GM19397 (cell line): Measurements from ENCODE around the gene FAM227B.
"Not testable (repeated sequence)": the region's sequence is repeated elsewhere in the genome, so short reads cannot be mapped to it uniquely, and the experiment has no call there.

Experiments
- ATAC-seq: cut with Tn5 transposase; IDR thresholded peaks from one replicate; pipeline ENCODE4 v1.9.1; 2021; ENCODE audit warnings: mild to moderate bottlenecking, moderate library complexity; ENCODE audit not compliant: unreplicated experiment

FAM227B gene, protein sequence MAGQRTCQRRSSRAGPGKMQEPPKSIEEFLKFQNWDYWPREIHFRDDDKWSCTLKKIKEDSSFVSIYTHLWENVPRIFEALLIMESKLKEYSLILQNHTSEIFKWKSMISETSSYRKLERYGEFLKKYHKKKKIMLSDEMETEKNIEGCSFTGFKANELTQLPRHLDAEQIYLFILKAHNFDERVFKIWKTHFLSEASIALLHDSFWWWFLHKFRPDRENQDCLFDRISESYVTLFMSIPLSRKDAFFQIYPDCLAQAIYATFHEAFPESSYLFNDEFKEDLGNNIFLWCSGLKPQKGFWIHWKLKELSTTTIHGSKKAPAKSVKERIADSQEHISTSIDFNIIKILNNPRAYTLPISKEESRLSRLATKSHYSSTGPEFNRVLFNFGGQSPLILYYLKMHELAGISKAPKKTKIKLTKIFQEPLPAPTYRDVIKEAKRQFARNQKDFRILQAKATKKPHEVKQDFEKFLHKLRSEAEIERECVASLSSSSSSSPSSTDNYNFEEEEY

DNA sequence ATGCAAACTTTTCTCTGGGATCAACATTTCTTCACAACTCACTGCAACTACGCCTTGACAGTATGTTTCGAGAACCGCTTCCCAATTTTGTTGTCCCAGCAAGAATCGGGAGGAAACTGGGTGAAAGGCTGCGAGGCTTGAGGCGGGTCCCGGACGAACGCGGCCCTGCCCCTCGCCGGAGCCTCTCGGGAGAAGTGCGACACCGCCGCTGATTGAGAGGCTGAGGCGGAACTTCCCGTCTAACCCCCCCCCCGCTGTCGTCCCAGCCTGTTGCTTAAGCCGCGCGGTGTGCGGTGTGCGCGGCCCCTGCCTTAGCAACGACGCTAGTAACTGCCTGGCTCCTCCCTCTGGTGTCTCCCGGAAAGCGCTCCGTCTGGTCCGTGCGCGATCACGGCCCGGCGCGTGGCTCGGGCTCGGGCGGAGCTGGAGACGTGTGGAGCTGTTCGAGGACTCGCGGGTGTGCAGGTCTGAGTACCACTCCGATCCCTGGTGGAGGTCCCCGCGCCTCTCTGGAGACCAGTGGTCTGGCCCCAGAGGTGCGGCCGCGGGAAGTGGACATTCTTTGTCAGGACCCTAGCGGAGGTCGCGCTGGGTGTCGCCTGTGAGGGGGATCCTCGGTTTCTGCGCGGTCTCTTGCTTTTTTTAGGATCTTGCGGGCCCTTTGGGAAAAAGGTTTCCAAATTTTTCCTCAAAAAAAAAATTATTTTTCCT, at the start of gene FAM227B, which contains the start of gene DTWD1:
TSS of gene FAM227B (minus strand) at position 161 of the 711 bp plus-strand sequence. CDS start 5,647 bp downstream, outside the sequence.
TSS of gene DTWD1 (plus strand) at position 391 of the 711 bp plus-strand sequence. CDS start 4,120 bp downstream, outside the sequence.
- peak; percentile 99 for ATAC-seq

DNA sequence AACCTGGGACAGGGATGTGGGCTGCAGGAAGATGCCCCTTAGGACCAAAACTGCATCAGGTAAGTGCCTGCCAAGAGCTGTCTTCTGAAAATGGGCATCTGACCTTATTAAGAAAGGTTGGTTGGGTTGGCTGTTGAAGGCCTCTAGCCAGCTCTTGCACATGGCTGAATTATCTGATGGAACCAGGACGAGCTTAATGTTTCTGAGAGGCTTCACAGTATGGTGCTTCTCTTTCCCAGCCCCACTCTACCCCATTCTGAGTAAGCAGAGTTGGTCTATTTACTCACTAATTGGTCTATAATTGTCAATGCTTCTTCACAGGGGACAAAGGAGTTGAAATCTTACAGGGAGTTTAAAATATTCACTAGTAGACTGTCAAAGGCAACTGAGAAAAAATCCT, 48.7 kb upstream of the FAM227B start:
- ATAC-seq: no peak

- ATAC-seq: not testable (repeated sequence)
These were observed 45.9 kb upstream of the FAM227B start for GRCh38 chr15:49666486-49666885.

GRCh38 chr15:49664716-49665115, 44.1 kb upstream of the FAM227B start:
- ATAC-seq: no peak

DNA sequence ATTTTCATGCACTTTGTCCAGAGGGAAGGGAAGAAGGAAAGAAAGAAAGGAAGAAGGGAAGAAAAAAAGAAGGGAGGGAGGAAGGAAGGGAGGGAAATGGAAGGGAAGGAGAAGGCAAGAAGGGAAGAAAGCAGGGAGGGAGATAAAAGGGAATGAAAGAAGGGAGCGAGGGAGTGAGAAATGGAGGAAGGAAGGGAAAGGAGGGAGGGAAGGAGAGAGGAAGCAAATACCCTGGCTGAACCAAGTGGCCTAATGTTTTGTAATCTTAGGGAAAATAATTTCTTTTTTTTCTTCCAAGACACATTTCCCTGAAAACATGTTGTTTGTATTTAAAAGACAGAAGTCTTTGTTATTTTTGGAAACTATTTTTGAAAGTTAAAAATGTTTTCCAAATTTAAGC, 36.1 kb upstream of the FAM227B start:
- no peak for ATAC-seq

DNA sequence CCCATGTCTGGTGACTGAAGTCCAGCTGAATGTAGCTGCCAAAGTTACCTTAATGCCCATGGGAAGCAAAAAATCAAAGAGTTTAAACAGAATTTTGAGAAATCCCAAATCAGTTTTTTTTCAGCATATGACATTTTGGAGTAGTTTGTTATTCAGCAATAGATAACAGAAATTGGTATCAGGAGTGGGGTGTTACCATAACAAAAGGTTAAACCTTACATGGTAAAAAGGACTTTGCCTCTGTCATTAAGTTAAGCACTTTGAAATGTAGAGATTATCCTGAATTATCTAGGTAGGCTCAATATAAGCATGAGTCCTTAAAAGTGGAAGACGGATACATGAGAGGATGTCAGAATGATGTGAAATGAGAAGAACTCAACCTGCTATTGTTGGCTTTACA, 32.3 kb upstream of the FAM227B start:
- no peak for ATAC-seq

- no peak for ATAC-seq
These were observed 30.1 kb upstream of the FAM227B start for GRCh38 chr15:49650676-49651075.

DNA sequence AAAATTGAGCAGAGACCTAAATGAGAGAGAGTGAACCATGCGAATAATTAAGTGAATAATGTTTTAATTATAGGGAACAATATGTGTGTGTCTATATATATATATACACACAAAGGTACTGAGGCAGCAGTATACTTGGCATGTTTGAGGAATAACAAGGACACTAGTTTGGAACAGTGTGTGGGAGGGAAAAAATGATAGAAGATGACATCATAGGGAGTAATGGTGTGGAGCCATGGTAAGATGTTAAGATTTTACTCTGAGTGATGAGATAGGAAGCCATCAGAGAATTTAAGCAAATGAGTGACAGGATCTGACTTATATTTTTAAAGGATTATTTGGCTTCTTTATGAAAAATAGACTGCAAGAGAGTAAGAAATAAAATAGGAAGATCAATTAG, 29.4 kb upstream of the FAM227B start:
- no peak for ATAC-seq

GRCh38 chr15:49646891-49647290, 26.3 kb upstream of the FAM227B start:
- no peak for ATAC-seq

GRCh38 chr15:49645941-49646340, 25.3 kb upstream of the FAM227B start:
- ATAC-seq: no peak

DNA sequence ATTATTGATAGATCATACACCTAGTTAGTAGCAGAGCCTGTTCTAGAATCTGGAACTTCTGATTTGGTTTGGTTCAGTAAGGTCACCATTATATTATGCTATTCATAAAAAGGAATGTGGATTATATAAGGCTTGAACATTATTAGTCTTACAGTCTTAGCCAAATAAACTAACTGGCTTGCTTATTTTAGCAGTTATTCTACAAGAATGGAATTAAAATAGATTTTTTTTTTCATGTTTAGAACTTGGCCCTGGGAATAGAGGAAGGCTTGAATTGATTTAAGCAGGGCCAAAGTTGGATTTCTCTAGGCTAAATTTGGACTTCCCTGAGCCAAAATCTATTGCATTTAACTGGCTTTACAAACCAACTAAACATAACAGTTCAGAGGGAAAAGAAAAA, 24.7 kb upstream of the FAM227B start:
- no peak for ATAC-seq

GRCh38 chr15:49644364-49644794, 23.8 kb upstream of the FAM227B start:
- ATAC-seq: no peak

GRCh38 chr15:49637857-49638256, 17.2 kb upstream of the FAM227B start:
- ATAC-seq: no peak

DNA sequence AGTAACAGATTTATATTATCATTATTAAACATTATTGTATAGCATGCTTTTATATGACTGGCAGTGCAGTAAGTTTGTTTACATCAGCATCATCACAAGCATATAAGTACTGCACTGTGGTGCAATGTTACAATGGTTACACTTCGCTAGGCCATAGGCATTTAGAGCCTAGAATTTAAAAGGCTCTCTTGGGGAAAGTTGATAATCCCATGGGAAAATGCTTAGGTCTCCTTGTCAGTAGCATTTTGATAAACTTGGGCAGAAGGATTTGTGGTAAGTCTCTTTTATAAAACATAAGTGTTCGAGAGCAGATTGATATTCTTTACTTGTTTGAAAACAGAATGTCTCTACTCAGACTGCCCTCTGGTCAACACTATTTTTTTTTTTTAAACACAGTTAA, 7.8 kb upstream of the FAM227B start:
- ATAC-seq: no peak

- ATAC-seq: no peak
These were observed 6.8 kb upstream of the FAM227B start for GRCh38 chr15:49627407-49627877.

DNA sequence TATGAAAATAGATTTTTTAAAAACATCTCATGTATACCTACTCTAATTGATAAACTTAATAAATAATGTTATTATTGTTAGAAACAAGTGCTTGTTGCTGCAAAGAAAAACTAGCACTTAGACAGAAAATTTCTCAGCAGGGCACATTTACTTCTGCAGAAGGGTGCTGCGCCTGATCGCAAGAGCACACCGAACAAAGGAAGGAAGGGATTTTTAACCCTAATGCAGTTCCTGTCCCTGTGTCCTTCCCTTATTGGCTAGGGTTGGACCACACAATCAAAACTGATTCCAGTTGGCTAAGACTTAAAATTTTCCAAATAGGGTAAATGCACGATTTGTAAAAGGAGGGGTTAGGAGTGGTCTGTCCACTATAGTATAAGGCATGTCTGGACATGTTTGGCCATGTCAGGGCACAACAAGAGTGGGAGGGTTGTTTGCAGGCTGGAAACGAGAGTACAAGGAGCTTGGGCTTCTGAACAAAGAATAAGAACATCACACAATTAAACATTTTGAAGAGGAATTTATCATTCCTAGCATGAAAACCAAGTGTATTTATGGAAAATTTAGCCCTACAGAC, 4.9 kb upstream of the FAM227B start:
- ATAC-seq: no peak

GRCh38 chr15:49624056-49624455, 3.4 kb upstream of the FAM227B start:
- no peak for ATAC-seq

DNA sequence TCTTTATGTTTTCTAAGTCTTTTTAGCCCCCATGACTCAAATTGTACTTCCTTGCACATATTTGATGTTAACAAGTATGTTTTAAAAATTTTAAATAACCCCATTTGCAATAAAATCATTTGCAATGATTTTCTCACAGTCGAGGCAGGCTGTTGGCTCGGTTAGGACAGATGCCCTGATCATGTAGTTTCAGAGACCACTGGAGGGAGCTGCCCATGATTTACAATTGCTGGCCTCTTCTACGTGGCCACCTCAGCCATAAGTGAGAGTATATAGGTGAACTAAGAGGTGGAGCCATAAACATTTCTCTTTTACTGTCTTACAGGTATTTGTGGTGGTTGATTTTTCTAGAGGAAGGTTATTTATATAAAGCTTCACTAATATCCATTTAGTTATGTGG, 1.9 kb upstream of the FAM227B start:
- ATAC-seq: no peak

DNA sequence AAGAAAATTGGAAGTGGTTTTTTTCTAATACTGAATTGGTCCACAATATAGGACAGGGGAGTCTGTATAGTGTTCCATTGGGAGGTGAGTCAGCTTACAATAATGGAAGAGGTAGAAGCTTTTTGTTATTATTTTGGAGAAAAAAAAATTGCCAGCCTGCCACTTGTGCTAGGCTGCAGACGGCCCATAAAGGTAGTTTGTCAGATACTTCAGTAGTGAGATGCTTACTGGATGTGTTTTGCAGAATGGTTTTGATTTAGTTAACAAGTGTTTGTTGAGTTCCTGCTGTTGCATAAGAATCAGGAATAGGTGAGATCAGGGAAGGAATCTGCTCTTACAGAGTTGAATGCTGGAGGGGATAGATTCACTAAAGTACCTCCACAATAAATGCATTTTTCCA, 1.3 kb upstream of the FAM227B start:
- ATAC-seq: no peak

GRCh38 chr15:49621401-49621811, 788 bp upstream of the FAM227B start:
- no peak for ATAC-seq

GRCh38 chr15:49620199-49620598, 419 bp downstream of the FAM227B start:
- ATAC-seq: no peak
